NOMO-1 (cell line): ENCODE data around the gene KRTDAP.

ENCODE experiments used
- DNase-seq, 2 experiments: peaks; one replicate each; lab custom pipeline; 2025; ENCODE audit not compliant: unreplicated experiment in 2 of 2; lab: John Stamatoyannopoulos, UW

The KRTDAP gene

GRCh38 chr19:35458192-35458591 is 32.1 kb downstream of the KRTDAP start:
- no peak for DNase-seq

GRCh38 chr19:35457173-35457572 is 33.1 kb downstream of the KRTDAP start:
- DNase-seq: no peak

- no peak for DNase-seq
These were observed 34.6 kb downstream of the KRTDAP start for GRCh38 chr19:35455616-35456201.

GRCh38 chr19:35454663-35455062 is 35.6 kb downstream of the KRTDAP start:
- no peak for DNase-seq

- no peak for DNase-seq
These were observed 38.7 kb downstream of the KRTDAP start for GRCh38 chr19:35451338-35452096.

GRCh38 chr19:35449359-35450043 is 40.8 kb downstream of the KRTDAP start:
- no peak for DNase-seq

GRCh38 chr19:35447606-35448469 is 42.4 kb downstream of the KRTDAP start, which contains the start of gene FFAR2:
Gene FFAR2, plus strand, starts transcription at chr19:35448257. Its CDS starts 1,458 bp downstream, at chr19:35449715.
- DNase-seq: peak in 1 of 2 experiments; percentile 21

- DNase-seq: peak; percentile 33 to 81
These were observed 44.3 kb downstream of the KRTDAP start for GRCh38 chr19:35445826-35446593.

- no peak for DNase-seq
These were observed 45.5 kb downstream of the KRTDAP start for GRCh38 chr19:35444735-35445134.

- DNase-seq: peak; percentile 82 to 90
These were observed 48.2 kb downstream of the KRTDAP start for GRCh38 chr19:35442091-35442490.

GRCh38 chr19:35439921-35440320 is 50.3 kb downstream of the KRTDAP start:
- no peak for DNase-seq

GRCh38 chr19:35438527-35438926 is 51.7 kb downstream of the KRTDAP start:
- no peak for DNase-seq

GRCh38 chr19:35438096-35438495 is 52.2 kb downstream of the KRTDAP start:
- no peak for DNase-seq

GRCh38 chr19:35437406-35437951 is 52.8 kb downstream of the KRTDAP start:
- DNase-seq: no peak
